GM18508 (cell line): Measurements from ENCODE around the gene FOXE3.

ENCODE experiments used
- ATAC-seq: cut with Tn5 transposase; IDR thresholded peaks from one replicate; pipeline ENCODE4 v1.9.1; 2021; ENCODE audit warnings: moderate number of reproducible peaks; ENCODE audit not compliant: insufficient read depth, unreplicated experiment

FOXE3 gene

DNA sequence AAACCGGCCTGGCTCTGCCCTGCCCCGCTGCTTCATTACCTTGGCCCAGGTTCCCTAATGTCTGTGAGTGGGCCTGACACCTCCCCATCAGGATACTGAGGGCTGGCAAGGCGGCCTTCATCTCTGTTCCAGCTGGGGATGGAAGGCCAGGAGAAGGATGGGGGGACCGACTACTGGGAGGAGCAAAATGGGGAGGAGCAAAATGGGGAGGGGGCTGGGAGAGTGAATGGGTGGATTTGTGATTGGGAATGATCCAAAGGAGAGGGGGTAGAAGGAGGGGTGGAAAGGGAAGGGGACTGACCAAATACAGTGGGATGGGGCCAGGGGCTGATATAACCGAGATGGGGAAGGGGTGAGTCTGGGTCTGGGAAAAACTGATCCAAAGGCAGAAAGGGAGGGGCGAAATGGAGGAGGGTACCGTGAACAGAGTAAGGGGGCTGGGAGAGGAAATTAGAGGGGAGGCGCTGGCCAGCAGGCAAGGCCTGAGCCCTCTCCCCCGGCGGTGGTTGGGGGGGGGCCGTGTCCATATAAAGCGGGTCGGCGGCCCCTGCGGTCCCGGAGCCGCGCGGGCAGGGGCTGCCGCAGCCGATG lies at the start of gene FOXE3:
Gene FOXE3 (plus strand): TSS at position 558 of the 591 bp plus-strand sequence. CDS start 31 bp downstream, at position 589.
- ATAC-seq = no peak

GRCh38 chr1:47367651-47368050 lies 48.4 kb upstream of the FOXE3 start:
- no peak for ATAC-seq

- no peak for ATAC-seq
Observed at GRCh38 chr1:47371016-47371517, 45.0 kb upstream of the FOXE3 start.

GRCh38 chr1:47374501-47374900 lies 41.6 kb upstream of the FOXE3 start:
- ATAC-seq = no peak

GRCh38 chr1:47378147-47378546 lies 37.9 kb upstream of the FOXE3 start:
- ATAC-seq = no peak

DNA sequence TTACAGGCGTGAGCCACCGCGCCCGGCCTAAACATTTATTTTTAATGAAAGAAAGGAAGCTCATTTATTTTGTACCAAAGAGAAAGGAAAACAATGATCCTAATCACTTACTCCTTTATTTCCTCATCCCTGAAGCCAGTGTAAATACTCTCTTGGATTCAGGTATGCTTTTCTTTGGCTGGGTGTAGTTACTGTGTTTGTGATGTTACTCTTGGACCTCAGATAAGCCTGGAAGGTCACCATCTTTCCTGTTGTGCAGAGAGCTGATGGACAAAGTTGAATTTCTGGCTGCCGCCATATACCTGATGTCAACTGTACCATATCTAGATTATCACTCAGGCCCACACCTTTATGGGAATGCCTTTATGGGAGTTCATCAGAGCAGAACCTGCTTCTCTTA lies 35.4 kb upstream of the FOXE3 start:
- no peak for ATAC-seq

DNA sequence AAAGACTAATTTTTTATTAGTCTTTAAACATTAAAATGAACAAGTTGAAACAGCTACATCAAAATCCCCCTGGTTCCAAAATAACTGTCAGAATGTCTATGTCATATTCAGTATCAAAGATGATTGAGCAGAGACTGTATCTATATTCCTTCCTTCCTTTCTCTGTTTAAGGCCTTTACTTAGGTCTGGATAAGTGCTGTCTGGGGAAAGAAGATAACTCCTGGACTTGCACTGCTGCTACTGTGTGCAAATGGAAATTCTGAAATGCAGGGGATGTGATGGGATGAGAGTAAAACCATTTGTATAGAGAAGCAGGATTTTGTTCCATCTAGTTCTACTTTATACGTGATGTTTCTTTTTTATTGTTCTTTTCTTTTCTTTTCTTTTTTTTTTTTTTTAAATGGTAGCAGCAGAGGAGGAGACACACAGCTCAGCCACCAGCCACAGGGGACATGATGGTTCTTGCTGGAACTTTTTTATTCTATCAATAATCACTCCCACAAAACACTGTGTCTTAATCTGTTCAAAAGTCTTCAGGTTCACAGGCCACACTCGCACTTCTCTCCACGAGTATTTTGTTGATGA lies 33.6 kb upstream of the FOXE3 start:
- no peak for ATAC-seq

DNA sequence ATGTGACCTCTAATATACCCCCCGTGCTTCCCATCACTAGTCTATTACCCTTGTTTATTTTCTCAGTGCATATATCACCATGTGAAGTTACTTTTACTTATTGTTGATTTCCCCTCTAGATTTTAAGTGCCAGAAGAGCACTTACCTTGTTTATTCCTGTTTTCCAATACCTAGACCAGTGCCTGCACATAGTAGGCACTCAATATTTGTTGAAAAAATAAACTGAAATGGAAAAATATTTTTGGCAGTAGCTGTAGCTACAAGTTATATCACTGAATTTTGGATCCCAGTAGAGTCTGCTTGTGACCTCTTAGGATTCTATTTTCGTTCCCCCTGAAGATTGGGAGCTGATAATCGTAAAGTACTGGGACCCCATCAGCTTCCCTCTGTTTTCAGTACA lies 32.0 kb upstream of the FOXE3 start:
- ATAC-seq = no peak

DNA sequence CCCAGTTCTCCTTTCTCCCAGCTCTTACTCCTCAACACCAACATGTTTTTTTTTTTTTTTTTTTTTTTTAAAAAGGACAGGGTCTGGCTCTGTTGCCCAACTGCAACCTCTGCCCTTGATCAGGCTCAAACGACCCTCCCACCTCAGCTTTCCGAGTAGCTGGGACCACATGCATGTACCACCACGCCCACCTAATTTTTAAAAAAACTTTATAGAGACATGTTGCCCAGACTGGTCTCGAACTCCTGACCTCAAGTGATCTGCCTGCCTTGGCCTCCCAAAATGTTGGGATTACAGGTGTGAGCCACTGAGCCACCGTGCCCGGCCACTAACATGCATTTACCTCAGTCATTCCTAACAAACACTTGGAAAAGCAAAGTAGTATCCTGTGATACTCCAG lies 31.1 kb upstream of the FOXE3 start:
- ATAC-seq = no peak

DNA sequence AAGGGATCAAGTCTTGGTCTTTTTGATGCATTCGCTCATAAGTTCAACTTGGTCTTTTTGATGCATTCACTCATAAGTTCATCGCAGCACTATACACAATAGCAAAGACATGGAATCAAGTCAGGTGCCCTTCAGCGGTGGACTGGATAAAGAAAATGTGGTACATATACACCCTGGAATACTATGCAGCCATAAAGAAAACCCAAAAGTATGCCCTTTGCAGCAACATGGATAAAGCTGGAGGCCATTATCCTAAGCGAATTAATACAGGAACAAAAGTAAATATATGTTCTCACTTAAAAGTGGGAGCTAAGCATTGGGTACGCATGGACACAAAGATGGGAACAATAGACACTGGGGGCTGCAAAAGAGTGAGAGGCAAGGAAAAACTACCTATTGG lies 29.8 kb upstream of the FOXE3 start:
- ATAC-seq = no peak

DNA sequence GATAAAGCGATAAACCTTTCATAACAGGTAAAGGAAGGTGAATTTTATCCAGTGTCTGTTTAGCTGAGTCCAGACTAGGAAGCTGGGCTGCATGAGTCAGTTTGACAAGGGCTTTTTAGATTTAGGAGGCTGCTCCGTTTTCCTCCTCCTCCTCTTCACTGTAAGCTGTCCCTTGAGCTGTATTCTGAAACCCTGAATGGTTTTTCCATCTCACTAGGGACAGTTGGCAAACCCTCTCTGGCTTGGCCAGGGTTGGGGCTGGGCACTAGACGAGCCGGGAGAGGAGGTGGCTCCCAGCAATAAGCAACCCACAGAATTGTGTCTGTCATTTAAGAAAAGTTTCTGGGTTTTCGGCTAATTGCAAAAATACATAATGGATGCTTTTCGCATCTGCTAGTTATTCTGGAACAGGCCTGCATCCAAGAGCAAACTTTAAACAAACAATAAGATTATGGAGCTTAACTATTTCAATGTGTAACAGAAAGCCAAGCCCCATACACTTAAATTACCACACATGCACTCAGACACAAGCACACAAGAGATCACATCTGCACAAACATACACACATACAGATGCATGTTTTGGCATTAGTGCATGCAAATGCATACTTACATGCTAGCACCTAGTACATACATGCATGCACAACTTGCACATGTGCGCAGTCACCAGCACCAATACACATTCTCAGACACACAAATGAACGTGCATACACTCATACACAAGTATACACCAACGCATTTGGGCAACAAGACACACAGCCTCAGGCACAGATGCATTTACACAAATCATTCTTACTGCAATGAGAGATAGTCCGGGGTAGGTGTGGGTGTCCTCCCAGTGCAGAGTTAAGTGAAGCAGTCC lies 27.8 kb upstream of the FOXE3 start:
- no peak for ATAC-seq

- no peak for ATAC-seq
Observed at GRCh38 chr1:47388891-47389238, 27.2 kb upstream of the FOXE3 start.

DNA sequence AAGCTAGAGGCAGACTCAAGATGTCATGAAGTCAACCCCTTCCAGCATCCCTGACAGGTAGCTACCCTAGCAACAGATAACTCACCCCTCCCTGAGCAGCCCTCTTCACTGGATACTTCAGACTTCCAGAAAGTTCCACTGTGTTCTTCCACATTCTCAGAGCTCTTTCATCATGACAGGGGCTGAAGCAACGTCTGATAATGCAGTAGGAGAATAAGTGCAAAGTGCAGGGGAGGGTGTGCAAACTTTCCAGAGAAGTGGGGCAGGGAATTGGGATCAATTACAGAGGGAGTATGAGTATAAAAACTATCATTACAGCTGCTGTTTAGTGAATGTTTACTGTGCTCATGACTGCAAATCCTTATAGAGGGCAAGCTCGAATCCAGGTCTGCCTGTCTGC lies 26.4 kb upstream of the FOXE3 start:
- no peak for ATAC-seq

GRCh38 chr1:47390843-47391242 lies 25.2 kb upstream of the FOXE3 start:
- ATAC-seq = no peak

DNA sequence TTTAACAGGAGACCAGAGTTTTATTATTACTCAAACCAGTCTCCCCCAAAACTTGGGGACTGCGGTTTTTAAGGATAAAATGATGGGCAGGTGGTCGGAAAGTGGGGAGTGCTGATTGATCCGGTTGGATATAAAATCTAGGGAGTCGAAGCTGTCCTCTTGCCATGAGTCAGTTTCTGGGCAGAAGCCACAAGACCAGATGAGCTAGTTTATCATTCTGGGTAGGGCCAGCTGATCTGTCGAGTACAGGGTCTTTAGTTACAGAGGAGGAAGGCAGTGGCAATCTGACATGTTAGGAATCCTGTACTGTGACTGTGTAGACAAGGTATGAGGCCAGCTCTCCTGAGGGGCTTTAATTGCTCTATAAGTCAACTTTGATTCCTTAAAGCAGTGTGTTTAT lies 22.9 kb upstream of the FOXE3 start:
- ATAC-seq = no peak

GRCh38 chr1:47395433-47395832 lies 20.7 kb upstream of the FOXE3 start:
- ATAC-seq = no peak

- ATAC-seq = no peak
Observed at GRCh38 chr1:47396671-47397196, 19.4 kb upstream of the FOXE3 start.

- no peak for ATAC-seq
Observed at GRCh38 chr1:47399138-47399845, 16.8 kb upstream of the FOXE3 start.

DNA sequence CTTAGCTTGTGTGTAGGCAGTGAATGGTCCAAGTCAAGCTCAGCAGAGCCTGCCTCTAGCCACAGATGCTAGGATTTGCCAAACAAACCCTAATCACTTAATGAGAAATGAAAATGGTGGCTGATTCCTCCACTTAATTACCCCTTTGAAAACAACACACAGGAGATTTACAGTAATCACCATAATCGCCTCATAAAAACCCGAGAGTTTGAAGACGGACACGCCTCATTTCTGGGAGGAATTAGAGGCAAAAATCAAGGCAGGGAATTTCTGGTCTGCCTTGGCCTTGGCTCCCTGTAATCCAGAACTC lies 16.3 kb upstream of the FOXE3 start:
- no peak for ATAC-seq

GRCh38 chr1:47401761-47402160 lies 14.3 kb upstream of the FOXE3 start:
- no peak for ATAC-seq

DNA sequence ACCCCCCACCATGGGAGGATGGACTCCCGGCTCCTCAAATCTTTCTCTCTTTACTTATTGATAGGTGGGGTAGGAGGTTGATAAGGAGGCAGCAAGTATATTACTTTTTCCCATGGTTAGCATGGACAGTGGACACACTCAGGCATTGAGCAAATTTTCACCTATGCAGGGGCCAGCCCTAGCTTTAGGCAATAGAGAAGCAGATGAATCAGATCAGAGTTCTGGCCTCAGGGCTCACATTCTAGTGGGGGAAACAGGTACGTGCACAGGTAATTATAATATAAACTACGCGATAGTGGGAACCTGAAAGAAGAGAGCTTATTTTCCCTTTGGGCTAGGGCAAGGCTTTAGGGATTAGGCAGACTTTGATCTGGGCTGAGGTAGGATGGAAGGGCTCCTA lies 13.5 kb upstream of the FOXE3 start:
- ATAC-seq = no peak
